ENCODE results near the gene LAMC2.
"Not testable (repeated sequence)": the region's sequence is repeated elsewhere in the genome, so short reads cannot be mapped to it uniquely, and the experiment has no call there.

The LAMC2 gene

GRCh38 chr1:183185941-183186490 is at the start of gene LAMC2:
LAMC2 (plus strand) TSS chr1:183186264; CDS start chr1:183186353, 89 bp downstream.
- FAIRE-seq: no peak

- peak; percentile 38 for FAIRE-seq
Measured at GRCh38 chr1:183137782-183138181, 48.3 kb upstream of the LAMC2 start.

- FAIRE-seq: no peak
Measured at GRCh38 chr1:183138301-183138700, 47.8 kb upstream of the LAMC2 start.

- FAIRE-seq: no peak
Measured at GRCh38 chr1:183139281-183139942, 46.7 kb upstream of the LAMC2 start.

- FAIRE-seq: no peak
Measured at GRCh38 chr1:183140633-183141032, 45.4 kb upstream of the LAMC2 start.

- no peak for FAIRE-seq
Measured at GRCh38 chr1:183142171-183142570, 43.9 kb upstream of the LAMC2 start.

GRCh38 chr1:183143576-183144315 is 42.3 kb upstream of the LAMC2 start:
- FAIRE-seq: no peak

- FAIRE-seq: no peak
Measured at GRCh38 chr1:183144752-183145151, 41.3 kb upstream of the LAMC2 start.

GRCh38 chr1:183147735-183148134 is 38.3 kb upstream of the LAMC2 start:
- FAIRE-seq: no peak

GRCh38 chr1:183148599-183148998 is 37.5 kb upstream of the LAMC2 start:
- no peak for FAIRE-seq

GRCh38 chr1:183149273-183149672 is 36.8 kb upstream of the LAMC2 start:
- FAIRE-seq: no peak

GRCh38 chr1:183150032-183150431 is 36.0 kb upstream of the LAMC2 start:
- FAIRE-seq: not testable (repeated sequence)

- FAIRE-seq: peak; percentile 47
Measured at GRCh38 chr1:183150445-183150844, 35.6 kb upstream of the LAMC2 start.

GRCh38 chr1:183152180-183152579 is 33.9 kb upstream of the LAMC2 start:
- FAIRE-seq: no peak

GRCh38 chr1:183155939-183156338 is 30.1 kb upstream of the LAMC2 start:
- FAIRE-seq: peak; percentile 37

GRCh38 chr1:183159960-183160359 is 26.1 kb upstream of the LAMC2 start:
- FAIRE-seq: no peak

- FAIRE-seq: no peak
Measured at GRCh38 chr1:183161391-183161790, 24.7 kb upstream of the LAMC2 start.

GRCh38 chr1:183163316-183163715 is 22.7 kb upstream of the LAMC2 start:
- FAIRE-seq: no peak

- no peak for FAIRE-seq
Measured at GRCh38 chr1:183164340-183164739, 21.7 kb upstream of the LAMC2 start.

- FAIRE-seq: no peak
Measured at GRCh38 chr1:183164963-183165362, 21.1 kb upstream of the LAMC2 start.

GRCh38 chr1:183165456-183165855 is 20.6 kb upstream of the LAMC2 start:
- no peak for FAIRE-seq

- no peak for FAIRE-seq
Measured at GRCh38 chr1:183166454-183166853, 19.6 kb upstream of the LAMC2 start.

GRCh38 chr1:183167676-183168075 is 18.4 kb upstream of the LAMC2 start:
- no peak for FAIRE-seq

GRCh38 chr1:183168308-183168707 is 17.8 kb upstream of the LAMC2 start:
- FAIRE-seq: no peak
